Heart right ventricle (tissue), 16 donors: ENCODE data around the gene CLCN6. TPM values are rescaled to one million over a fixed set of nuclear protein-coding genes. Genes with fewer than 3 reads are reported as not detected.

Experiments used
- ATAC-seq, 8 donors: fragments of 200-7000 bp; cut with Tn5 transposase; one replicate each; pipeline ENCODE4 v1.9.1; 2020; ENCODE audit warnings: mild to moderate bottlenecking in 8 of 8, moderate library complexity in 8 of 8, moderate number of reproducible peaks in 1 of 8
- DNase-seq, 2 donors: peaks; one replicate each; pipeline ENCODE4 v3.0.0-alpha.2; 2020
- H3K27ac ChIP-seq, 10 donors: fragments of 200-600 bp; sonication (generic) in 2 of 10; one replicate each; pipeline versions ENCODE4 v1.5.0 to v1.8.0; 2020 to 2022; ENCODE audit warnings: mild to moderate bottlenecking in 3 of 10
- H3K27me3 ChIP-seq, 7 donors: fragments of 200-600 bp; one replicate each; pipeline ENCODE4 v1.8.0; 2021 to 2022; ENCODE audit warnings: mild to moderate bottlenecking in 2 of 7
- H3K36me3 ChIP-seq, 9 donors: fragments of 200-600 bp; sonication (generic) in 1 of 9; one replicate each; pipeline versions ENCODE4 v1.5.0 to v1.8.0; 2020 to 2022; ENCODE audit warnings: mild to moderate bottlenecking in 2 of 9
- H3K4me1 ChIP-seq, 9 donors: fragments of 200-600 bp; sonication (generic) in 1 of 9; one replicate each; pipeline versions ENCODE4 v1.5.0 to v1.8.0; 2020 to 2022; ENCODE audit warnings: mild to moderate bottlenecking in 4 of 9
- H3K4me3 ChIP-seq, 10 donors: fragments of 200-600 bp; sonication (generic) in 2 of 10; one replicate each; pipeline versions ENCODE4 v1.5.0 to v1.8.0; 2020 to 2022; ENCODE audit warnings: mild to moderate bottlenecking in 7 of 10, moderate library complexity in 2 of 10
- H3K9me3 ChIP-seq, 11 donors: fragments of 200-600 bp in 10 of 11; sonication (generic) in 2 of 11; one replicate each; pipeline versions ENCODE4 v1.5.0 to v1.8.0; 2013 to 2022; ENCODE audit warnings: mild to moderate bottlenecking in 2 of 11, control low read depth in 1 of 11, moderate library complexity in 1 of 11
- WGBS, 2 donors: extraction: QIAGEN DNeasy Blood & Tissue Kit; methylation state at CpG; one replicate each; pipeline ENCODE4 v1.1.7; 2013; ENCODE audit warnings: inconsistent platforms in 1 of 2; 5-methylcytosine and 5-hydroxymethylcytosine counted together
- intact Hi-C, 10 donors: fragments of 100-400 bp; cut with DNase I; formaldehyde crosslinking; loops; one replicate each; pipeline versions ENCODE4 v1.11.1 to v1.14.2; 2022
- polyA plus RNA-seq, 2 donors: library from polyadenylated mRNA; stranded (reverse); fragments of 200-250 nt; gene quantifications; one replicate each; pipeline ENCODE4 v1.2.3, GENCODE V29; 2013
- total RNA-seq, 10 donors: library from RNA; stranded (reverse); fragmentation: NEBNext Ultra II Directional in 3 of 10; extraction: Animal tissue kit (Norgen Biotek cat#: 25700) in 3 of 10; gene quantifications; one replicate each; pipeline versions ENCODE4 v1.2.1 to v1.2.4, GENCODE V29; 2021 to 2023
- TF ChIP-seq, protein P1 (sequence below), 9 donors: fragments of 200-600 bp; sonication (generic) in 2 of 9; IDR thresholded peaks; one replicate each; pipeline versions ENCODE4 v1.5.0 to v1.8.0; 2021 to 2022; ENCODE audit warnings: antibody characterized with exemption in 9 of 9, mild to moderate bottlenecking in 5 of 9, moderate library complexity in 1 of 9
- donor health status: Arrhythmogenic right ventricular cardiomyopathy.
- donor health status: ischemic (EF 13 %, LVEDD 7.1; RV severe dilation, severe dysfunction).
- donor health status: healthy with polysubstance abuse.
- donor health status: DM: no; HTN: yes; CAD: no.
- donor health status: DM: no; HTN: no; CAD: no.
- donor health status: ischemic (EF 25% LVEDD 6.9; RV normal size, moderate dysfunction).
- donor health status: ischemic (EF 25% LVEDD 5.7; RV mildly dilated, moderate dysfunction).
- donor health status: healthy.
- donor health status: DM: yes; HTN: yes; CAD: no.
- donor health status: Ischemic cardiomyopathy.
- donor health status: ischemic (EF 35%, LVEDD 5.7; RV mildly dilated, moderate dysfunction).
- donor health status: nonischemic (EF 11% LVEDD 7.7; RV severe dilation, severe dysfunction).
- donor health status: DM: yes; HTN: yes; CAD: no.
- donor health status: PGD.
- donor health status: ischemic (EF 29% LVEDD 5.4; RV normal size, mild dysfunction).
- donor health status: nonischemic (EF 23%, LVEDD 6.1; RV moderate dilation, normal function).

CLCN6 gene
- total and polyA plus RNA-seq, 12 donors: 9.1 to 20.9 (median 16.2) TPM

DNA sequence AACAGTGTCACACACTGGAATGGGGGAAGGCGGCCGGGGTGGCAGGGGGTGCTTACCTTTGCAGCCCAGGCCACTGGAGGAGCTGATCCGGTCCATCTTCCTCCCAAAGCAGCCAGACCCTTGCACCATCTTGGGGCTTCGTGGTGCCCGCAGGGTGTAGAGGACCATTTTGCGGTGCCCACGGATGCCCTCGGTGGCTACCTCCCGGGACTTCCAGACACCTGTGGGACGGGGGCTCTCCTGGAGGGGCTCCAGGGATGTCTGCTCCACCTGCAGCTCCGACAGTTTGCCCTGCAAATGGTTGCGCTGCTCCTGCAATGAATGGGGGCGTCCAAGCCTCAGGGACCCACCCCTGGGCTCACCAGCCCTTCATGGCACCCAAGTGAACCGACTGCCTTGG lies 52.2 kb downstream of the CLCN6 start:
- Histone ChIP-seq H3K4me3 (peak overlapping the region in 4 of 10 donors; percentile 8 to 52 (median 29)), H3K27ac (peak overlapping the region in 3 of 10 donors; percentile 44 to 87 (median 62)), H3K4me1 (peaks cover 0 to 13% (median 5%) of the 10 kb centered on the region in 9 donors), H3K9me3 (no peaks in the 10 kb centered on the region), H3K27me3 (peaks cover 6 to 58% (median 44%) of the 10 kb centered on the region in 7 donors), H3K36me3 (no peaks in the 10 kb centered on the region)
- TF ChIP-seq, protein P1, sequence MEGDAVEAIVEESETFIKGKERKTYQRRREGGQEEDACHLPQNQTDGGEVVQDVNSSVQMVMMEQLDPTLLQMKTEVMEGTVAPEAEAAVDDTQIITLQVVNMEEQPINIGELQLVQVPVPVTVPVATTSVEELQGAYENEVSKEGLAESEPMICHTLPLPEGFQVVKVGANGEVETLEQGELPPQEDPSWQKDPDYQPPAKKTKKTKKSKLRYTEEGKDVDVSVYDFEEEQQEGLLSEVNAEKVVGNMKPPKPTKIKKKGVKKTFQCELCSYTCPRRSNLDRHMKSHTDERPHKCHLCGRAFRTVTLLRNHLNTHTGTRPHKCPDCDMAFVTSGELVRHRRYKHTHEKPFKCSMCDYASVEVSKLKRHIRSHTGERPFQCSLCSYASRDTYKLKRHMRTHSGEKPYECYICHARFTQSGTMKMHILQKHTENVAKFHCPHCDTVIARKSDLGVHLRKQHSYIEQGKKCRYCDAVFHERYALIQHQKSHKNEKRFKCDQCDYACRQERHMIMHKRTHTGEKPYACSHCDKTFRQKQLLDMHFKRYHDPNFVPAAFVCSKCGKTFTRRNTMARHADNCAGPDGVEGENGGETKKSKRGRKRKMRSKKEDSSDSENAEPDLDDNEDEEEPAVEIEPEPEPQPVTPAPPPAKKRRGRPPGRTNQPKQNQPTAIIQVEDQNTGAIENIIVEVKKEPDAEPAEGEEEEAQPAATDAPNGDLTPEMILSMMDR (IDR thresholded peaks at IDR 0.05): no peak
- WGBS, 2 donors: 74 to 79% methylated on average over 14 of the region's 14 CpGs
- DNase-seq: no peak
- peak in 3 of 8 donors; percentile 8 to 25 (median 11) for ATAC-seq
- intact Hi-C loops: no loop called here

DNA sequence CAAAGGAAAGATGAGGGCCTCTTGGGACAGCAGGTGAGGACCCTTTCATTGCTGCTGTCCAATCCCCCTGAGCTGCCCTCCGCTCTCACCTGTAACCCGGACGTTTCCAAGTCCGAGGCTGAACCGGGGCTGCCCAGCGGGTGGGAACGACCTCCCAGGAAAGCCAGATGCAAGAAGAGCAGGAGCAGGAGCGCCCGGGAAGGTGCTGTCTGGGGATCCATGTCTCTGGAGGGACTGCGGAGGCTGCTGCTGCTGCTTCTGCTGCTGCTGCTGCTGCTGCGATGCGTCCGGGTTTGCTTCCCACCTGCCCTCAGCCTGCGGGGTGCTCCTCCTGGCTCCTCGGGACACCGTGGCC lies 52.6 kb downstream of the CLCN6 start, which contains the start of gene NPPB:
Gene NPPB, minus strand, starts transcription at position 333 of the 355 bp plus-strand sequence. Its CDS starts 112 bp downstream, at position 221.
- Histone ChIP-seq H3K4me1 (peaks cover 0 to 13% (median 5%) of the 10 kb centered on the region in 9 donors), H3K27ac (peak within 1 kb of the TSS in 3 of 10 donors; percentile 44 to 87 (median 62)), H3K27me3 (peaks cover 6 to 57% (median 44%) of the 10 kb centered on the region in 7 donors), H3K36me3 (no peaks in the 10 kb centered on the region), H3K9me3 (no peaks in the 10 kb centered on the region), H3K4me3 (peak within 1 kb of the TSS in 6 of 10 donors; percentile 8 to 52 (median 21))
- TF ChIP-seq, protein P1 (IDR thresholded peaks at IDR 0.05): no peak
- 14 to 17% methylated on average over 16 of the region's 16 CpGs for WGBS, 2 donors
- no peak for DNase-seq
- intact Hi-C loops: no loop called here
- peak in 1 of 8 donors; percentile 8 for ATAC-seq

DNA sequence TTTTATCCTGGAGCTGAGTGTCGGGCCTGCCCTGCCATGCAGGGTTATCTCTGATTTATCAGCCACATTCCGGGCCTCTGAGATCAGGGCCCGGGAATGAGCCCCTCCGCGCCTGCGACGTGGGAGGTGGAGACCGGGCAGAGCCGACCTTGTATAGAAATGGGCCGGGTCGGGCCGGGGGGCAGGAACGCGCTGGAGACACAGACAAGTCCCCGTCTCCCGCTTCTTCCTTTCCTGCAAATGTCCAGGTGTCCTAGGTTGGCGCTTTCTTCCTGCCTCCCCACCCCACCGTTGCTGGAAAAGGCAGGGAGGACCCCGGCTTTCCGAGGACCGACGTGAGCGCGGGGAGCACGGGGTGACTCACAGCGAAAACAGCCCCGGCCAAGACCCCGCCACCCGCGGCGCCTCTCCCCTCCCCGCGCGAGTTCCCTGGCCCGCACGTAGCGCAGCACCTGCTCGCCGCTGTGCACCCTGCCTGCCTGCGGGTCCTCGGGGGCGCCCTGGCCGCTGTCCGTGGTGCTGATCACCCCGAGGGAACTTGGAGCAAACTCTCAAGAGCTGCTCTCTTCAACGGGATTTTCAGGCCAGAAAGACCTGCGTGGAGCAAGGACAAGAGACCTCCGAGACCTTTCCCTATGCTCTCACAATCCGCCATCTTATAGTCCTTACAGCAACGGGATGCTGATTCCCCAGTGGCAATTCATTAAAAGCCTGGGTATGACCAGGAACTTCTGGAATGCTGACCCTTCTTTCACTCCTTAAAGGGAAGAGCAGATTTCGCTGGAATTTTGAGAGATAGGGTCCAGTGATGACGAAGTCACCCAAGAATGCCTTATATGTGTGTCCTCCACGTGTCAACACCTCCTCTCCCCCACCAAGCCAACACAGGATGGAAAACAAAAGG lies 53.2 kb downstream of the CLCN6 start:
- Histone ChIP-seq H3K4me1 (peaks cover 0 to 13% (median 5%) of the 10 kb centered on the region in 9 donors), H3K4me3 (peak overlapping the region in 6 of 10 donors; percentile 8 to 52 (median 21)), H3K27me3 (peaks cover 6 to 57% (median 44%) of the 10 kb centered on the region in 7 donors), H3K36me3 (no peaks in the 10 kb centered on the region), H3K9me3 (no peaks in the 10 kb centered on the region), H3K27ac (peak overlapping the region in 3 of 10 donors; percentile 30 to 87 (median 31))
- ATAC-seq (peak; percentile 65 to 83 (median 78)), DNase-seq (peak; percentile 66 to 75)
- TF ChIP-seq, protein P1 (IDR thresholded peaks at IDR 0.05): peak in 6 of 9 donors; percentile 10 to 41 (median 22)
- intact Hi-C loops: no loop called here
- WGBS, 2 donors: 2% methylated on average over 51 to 53 of the region's 53 CpGs

DNA sequence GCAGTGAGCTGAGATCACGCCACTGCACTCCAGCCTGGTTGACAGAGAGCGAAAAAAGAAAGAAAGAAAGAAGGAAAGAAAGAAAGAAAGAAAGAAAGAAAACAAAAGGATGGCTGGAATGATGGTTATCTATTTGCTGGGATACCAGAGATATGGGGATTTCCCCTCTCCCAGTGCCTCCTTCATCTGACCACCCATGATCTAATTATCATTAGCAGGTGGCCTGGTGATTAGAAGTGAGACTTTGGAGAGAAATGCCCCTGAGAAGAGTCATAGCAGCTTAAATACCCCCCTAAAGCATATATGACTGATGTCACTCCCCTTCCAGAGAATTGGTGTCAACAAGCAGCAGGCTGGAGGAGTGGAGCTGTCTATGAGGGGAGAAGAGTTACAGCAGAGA lies 54.1 kb downstream of the CLCN6 start:
- intact Hi-C loops: no loop called here
- Histone ChIP-seq H3K4me3 (no peak overlapping the region), H3K4me1 (peaks cover 0 to 13% (median 5%) of the 10 kb centered on the region in 9 donors), H3K27ac (peak overlapping the region in 1 of 10 donors; percentile 87), H3K9me3 (no peaks in the 10 kb centered on the region), H3K36me3 (no peaks in the 10 kb centered on the region), H3K27me3 (peaks cover 6 to 57% (median 42%) of the 10 kb centered on the region in 7 donors)
- ATAC-seq: no peak
- 66 to 72% methylated on average over 2 of the region's 2 CpGs for WGBS, 2 donors
- DNase-seq: no peak
- TF ChIP-seq, protein P1 (IDR thresholded peaks at IDR 0.05): no peak
